ENCODE data around the gene C2CD5. TPM values are rescaled to one million over a fixed set of nuclear protein-coding genes. Genes with fewer than 3 reads are reported as not detected.

The C2CD5 gene, protein sequence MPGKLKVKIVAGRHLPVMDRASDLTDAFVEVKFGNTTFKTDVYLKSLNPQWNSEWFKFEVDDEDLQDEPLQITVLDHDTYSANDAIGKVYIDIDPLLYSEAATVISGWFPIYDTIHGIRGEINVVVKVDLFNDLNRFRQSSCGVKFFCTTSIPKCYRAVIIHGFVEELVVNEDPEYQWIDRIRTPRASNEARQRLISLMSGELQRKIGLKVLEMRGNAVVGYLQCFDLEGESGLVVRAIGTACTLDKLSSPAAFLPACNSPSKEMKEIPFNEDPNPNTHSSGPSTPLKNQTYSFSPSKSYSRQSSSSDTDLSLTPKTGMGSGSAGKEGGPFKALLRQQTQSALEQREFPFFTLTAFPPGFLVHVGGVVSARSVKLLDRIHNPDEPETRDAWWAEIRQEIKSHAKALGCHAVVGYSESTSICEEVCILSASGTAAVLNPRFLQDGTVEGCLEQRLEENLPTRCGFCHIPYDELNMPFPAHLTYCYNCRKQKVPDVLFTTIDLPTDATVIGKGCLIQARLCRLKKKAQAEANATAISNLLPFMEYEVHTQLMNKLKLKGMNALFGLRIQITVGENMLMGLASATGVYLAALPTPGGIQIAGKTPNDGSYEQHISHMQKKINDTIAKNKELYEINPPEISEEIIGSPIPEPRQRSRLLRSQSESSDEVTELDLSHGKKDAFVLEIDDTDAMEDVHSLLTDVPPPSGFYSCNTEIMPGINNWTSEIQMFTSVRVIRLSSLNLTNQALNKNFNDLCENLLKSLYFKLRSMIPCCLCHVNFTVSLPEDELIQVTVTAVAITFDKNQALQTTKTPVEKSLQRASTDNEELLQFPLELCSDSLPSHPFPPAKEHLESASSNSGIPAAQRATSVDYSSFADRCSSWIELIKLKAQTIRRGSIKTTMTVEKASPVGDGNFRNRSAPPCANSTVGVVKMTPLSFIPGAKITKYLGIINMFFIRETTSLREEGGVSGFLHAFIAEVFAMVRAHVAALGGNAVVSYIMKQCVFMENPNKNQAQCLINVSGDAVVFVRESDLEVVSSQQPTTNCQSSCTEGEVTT
- total RNA-seq: 26.2 and 37.7 TPM in 2 replicates
- polyA plus RNA-seq: 19.0 and 26.6 TPM in 2 replicates
- polyA plus RNA-seq (2012): 12.1 and 14.4 TPM in 2 replicates
- 19.5 and 24.0 TPM in 2 replicates for polyA minus RNA-seq (ENCODE audit: low replicate concordance)

DNA sequence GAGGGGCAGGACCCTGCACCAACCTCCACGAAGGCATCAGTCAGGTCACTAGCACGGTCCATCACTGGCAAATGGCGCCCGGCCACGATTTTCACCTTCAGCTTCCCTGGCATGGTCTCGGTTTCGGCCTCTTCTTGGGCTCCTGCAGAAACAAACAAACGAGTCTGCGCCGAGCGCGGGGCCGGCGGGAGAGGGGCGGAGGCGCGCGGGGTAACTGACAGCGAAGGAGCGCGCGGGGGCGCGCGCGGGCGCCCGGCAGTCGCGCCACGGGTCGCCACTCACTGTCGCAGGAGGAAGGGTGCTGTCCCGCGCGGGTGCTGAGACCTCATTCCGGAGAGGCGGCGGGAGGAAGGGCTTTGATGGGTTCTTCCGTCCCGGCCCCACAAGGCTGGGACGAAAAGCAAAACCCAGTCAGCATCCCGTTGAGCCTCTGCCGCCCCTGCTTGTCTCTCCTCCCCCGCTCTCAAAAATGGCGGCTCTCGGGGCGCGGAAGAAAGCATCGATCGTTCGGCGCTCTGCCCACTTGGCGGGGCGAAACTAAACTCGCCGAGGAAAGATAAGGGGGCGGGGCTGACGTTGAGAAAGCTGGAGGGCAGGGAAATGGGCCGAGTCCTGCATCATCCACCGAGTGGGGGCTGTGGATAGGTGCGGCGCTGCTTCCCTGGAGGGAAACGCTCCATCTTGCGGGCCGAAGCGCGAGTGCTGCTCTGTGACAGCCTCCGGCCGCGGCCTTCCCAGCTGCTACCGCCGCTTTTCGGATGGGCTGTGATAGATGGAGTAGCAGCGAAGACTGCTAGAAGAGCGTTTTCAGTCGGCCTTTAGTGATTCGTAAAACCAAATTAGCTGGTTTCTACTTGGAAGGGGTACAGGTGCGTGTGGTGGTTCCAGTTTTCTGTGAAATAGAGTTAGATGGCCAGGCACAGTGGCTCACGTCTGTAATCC is at the start of gene C2CD5:
Gene C2CD5, minus strand, starts transcription at position 505 of the 942 bp plus-strand sequence. Its CDS starts 392 bp downstream, at position 113.
- Histone ChIP-seq H3K4me3 (replicated peaks in 1 of 4; ENCODE audit: control extremely low read depth in 1 of 4, insufficient read depth in 1 of 4, low read depth in 3 of 4, low read length in 4 of 4) (peak within 1 kb of the TSS; percentile 86 to 91 (median 88)), H3K4me1 (ENCODE audit: control insufficient read depth, extremely low read depth, insufficient read depth, low read length) (peaks cover 5% of the 10 kb centered on the region), H3K27me3 (ENCODE audit: control insufficient read depth, insufficient read depth, low read length) (no peaks in the 10 kb centered on the region), H2AFZ (ENCODE audit: low read length) (peak within 1 kb of the TSS; percentile 98), H3K27ac (ENCODE audit: insufficient read depth, low read length) (peak within 1 kb of the TSS; percentile 69), H3K9ac (ENCODE audit: insufficient read depth, low read length) (peak within 1 kb of the TSS; percentile 64), H3K36me3 (ENCODE audit: control insufficient read depth, insufficient read depth, low read length) (no peaks in the 10 kb centered on the region), H3K4me2 (ENCODE audit: extremely low read depth, insufficient read depth, low read length) (peak within 1 kb of the TSS; percentile 87), H3K79me2 (ENCODE audit: control insufficient read depth, insufficient read depth, low read length) (peaks cover 11% of the 10 kb centered on the region), H3K9me3 (ENCODE audit: control insufficient read depth, insufficient read depth, low read depth, low read length) (no peaks in the 10 kb centered on the region), H4K20me1 (ENCODE audit: control insufficient read depth, extremely low read depth, insufficient read depth, low read length) (no peaks in the 10 kb centered on the region)
- DNase-seq (ENCODE audit: low read depth in 2 of 2): peak; percentile 98
- TF ChIP-seq, protein P1, sequence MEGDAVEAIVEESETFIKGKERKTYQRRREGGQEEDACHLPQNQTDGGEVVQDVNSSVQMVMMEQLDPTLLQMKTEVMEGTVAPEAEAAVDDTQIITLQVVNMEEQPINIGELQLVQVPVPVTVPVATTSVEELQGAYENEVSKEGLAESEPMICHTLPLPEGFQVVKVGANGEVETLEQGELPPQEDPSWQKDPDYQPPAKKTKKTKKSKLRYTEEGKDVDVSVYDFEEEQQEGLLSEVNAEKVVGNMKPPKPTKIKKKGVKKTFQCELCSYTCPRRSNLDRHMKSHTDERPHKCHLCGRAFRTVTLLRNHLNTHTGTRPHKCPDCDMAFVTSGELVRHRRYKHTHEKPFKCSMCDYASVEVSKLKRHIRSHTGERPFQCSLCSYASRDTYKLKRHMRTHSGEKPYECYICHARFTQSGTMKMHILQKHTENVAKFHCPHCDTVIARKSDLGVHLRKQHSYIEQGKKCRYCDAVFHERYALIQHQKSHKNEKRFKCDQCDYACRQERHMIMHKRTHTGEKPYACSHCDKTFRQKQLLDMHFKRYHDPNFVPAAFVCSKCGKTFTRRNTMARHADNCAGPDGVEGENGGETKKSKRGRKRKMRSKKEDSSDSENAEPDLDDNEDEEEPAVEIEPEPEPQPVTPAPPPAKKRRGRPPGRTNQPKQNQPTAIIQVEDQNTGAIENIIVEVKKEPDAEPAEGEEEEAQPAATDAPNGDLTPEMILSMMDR (conservative IDR thresholded peaks at IDR 0.05 in 1 of 2, IDR thresholded peaks at IDR 0.05 in 1 of 2; ENCODE audit: low read depth in 1 of 2, low read length in 2 of 2): peak in 1 of 2 donors; percentile 30
- TF ChIP-seq EZH2 (IDR thresholded peaks at IDR 0.05; ENCODE audit: low read length, missing control alignments): no peak

DNA sequence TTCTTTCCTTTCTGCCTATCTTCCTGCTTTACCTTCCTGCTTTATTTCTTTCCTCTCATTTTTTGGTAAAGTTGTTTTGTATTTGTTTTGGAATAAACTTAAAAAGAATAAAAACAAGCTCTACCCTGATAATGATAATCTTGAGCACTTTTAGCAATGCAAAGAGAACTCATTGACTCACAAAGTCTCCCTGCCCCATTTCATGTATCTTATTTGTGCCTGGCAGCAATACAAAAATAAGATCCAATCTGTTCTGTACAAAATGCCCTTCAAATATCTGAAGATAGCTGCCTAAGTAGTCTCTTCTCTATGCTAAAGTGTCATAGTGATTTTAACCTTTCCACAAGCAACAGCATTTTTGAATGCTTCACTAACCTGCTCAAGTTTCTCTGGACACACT is 49.5 kb upstream of the C2CD5 start:
- H3K27me3 ChIP-seq (ENCODE audit: control insufficient read depth, insufficient read depth, low read length): no peaks in the 10 kb centered on the region
- H3K9ac ChIP-seq (ENCODE audit: insufficient read depth, low read length): no peak overlapping the region
- H3K36me3 ChIP-seq (ENCODE audit: control insufficient read depth, insufficient read depth, low read length): no peaks in the 10 kb centered on the region
- no peaks in the 10 kb centered on the region for H4K20me1 ChIP-seq (ENCODE audit: control insufficient read depth, extremely low read depth, insufficient read depth, low read length)
- no peak overlapping the region for H2AFZ ChIP-seq (ENCODE audit: low read length)
- H3K4me3 ChIP-seq (replicated peaks in 1 of 4; ENCODE audit: control extremely low read depth in 1 of 4, insufficient read depth in 1 of 4, low read depth in 3 of 4, low read length in 4 of 4): no peak overlapping the region
- H3K4me1 ChIP-seq (ENCODE audit: control insufficient read depth, extremely low read depth, insufficient read depth, low read length): no peaks in the 10 kb centered on the region
- no peak overlapping the region for H3K4me2 ChIP-seq (ENCODE audit: extremely low read depth, insufficient read depth, low read length)
- H3K79me2 ChIP-seq (ENCODE audit: control insufficient read depth, insufficient read depth, low read length): no peaks in the 10 kb centered on the region
- DNase-seq (ENCODE audit: low read depth in 2 of 2): no peak
- TF ChIP-seq EZH2 (IDR thresholded peaks at IDR 0.05; ENCODE audit: low read length, missing control alignments): no peak
- TF ChIP-seq, protein P1 (conservative IDR thresholded peaks at IDR 0.05 in 1 of 2, IDR thresholded peaks at IDR 0.05 in 1 of 2; ENCODE audit: low read depth in 1 of 2, low read length in 2 of 2): no peak
- H3K9me3 ChIP-seq (ENCODE audit: control insufficient read depth, insufficient read depth, low read depth, low read length): no peaks in the 10 kb centered on the region
- H3K27ac ChIP-seq (ENCODE audit: insufficient read depth, low read length): no peak overlapping the region
